ENCODE data around the gene LMBR1L.

LMBR1L gene

DNA sequence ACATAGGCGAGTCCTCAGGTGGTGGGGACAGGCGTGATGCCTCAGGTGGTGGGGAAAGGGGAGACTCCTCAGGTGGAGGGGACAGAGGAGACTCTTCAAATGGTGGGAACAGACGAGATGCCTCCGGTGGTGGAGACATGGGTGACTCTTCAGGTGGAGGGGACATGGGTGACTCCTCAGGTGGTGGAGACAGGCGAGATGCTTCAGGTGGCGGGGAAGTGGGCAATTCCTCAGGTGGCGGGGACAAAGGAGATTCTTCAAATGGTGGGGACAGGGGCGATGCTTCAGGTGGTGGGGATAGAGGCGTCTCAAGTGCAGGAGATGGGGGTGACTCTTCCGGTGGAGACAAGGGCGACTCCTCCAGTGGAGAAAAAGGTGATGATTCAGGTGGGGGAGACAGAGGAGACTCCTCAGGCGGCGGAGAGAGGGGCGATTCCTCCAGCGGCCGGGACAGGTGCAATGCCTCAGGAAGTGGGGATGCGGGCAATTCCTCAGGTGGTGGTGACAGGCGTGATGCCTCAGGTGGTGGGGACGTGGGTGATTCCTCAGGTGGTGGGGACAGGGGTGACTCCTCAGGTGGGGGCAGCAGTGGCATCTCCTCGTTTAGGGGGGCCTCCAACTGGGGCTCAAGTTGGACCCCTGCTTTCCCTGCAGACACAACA, 58.7 kb downstream of the LMBR1L start:
- DNase-seq: no peak

GRCh38 chr12:49051373-49051764, 59.3 kb downstream of the LMBR1L start:
- DNase-seq: no peak

GRCh38 chr12:49050507-49051372, 59.9 kb downstream of the LMBR1L start:
- DNase-seq: no peak

- DNase-seq: no peak
These were observed 61.0 kb downstream of the LMBR1L start for GRCh38 chr12:49049566-49050224.

- no peak for DNase-seq
These were observed 61.7 kb downstream of the LMBR1L start for GRCh38 chr12:49048953-49049352.
